SU-DHL-6 (cell line): ENCODE measurements around the gene FRY.

Experiments
- EZH2phosphoT487 ChIP-seq: fragments of 200-600 bp; sonication (generic), shearing (Covaris generic); conservative IDR thresholded peaks from 2 replicates; pipeline ENCODE4 v1.6.1; 2018; ENCODE audit warnings: mild to moderate bottlenecking, antibody characterized with exemption, low read length, moderate library complexity, mixed read lengths
- TF ChIP-seq, protein P1 (sequence below): fragments of 200-600 bp; sonication (generic); IDR thresholded peaks from one replicate; pipeline ENCODE4 v1.5.1; 2017; ENCODE audit warnings: antibody characterized with exemption, mild to moderate bottlenecking, low read length, moderate library complexity; ENCODE audit not compliant: insufficient read depth, poor library complexity, severe bottlenecking

DNA sequence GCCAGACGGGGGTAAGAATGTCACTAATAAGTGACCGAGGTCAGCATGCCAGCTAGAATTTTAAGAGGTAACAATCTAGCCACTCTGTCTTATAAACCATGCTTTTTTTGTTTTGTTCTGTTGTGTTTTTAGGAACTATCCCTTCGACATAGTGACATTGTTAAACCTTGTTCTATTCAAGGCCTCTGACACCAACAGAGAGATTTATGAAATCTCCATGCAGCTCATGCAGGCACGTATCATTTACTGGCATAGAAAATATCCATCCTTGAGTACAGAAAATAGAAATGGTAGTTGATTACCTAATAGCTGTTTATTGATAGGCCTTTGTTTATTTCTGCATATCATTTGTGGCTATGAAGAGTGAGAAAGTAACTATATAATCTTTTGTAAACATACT, 170.2 kb downstream of the FRY start:
- TF ChIP-seq, protein P1, sequence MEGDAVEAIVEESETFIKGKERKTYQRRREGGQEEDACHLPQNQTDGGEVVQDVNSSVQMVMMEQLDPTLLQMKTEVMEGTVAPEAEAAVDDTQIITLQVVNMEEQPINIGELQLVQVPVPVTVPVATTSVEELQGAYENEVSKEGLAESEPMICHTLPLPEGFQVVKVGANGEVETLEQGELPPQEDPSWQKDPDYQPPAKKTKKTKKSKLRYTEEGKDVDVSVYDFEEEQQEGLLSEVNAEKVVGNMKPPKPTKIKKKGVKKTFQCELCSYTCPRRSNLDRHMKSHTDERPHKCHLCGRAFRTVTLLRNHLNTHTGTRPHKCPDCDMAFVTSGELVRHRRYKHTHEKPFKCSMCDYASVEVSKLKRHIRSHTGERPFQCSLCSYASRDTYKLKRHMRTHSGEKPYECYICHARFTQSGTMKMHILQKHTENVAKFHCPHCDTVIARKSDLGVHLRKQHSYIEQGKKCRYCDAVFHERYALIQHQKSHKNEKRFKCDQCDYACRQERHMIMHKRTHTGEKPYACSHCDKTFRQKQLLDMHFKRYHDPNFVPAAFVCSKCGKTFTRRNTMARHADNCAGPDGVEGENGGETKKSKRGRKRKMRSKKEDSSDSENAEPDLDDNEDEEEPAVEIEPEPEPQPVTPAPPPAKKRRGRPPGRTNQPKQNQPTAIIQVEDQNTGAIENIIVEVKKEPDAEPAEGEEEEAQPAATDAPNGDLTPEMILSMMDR = no peak
- TF ChIP-seq EZH2phosphoT487 = no peak
